ENCODE results near the gene OR51B4. TPM values are rescaled to one million over a fixed set of nuclear protein-coding genes. Genes with fewer than 3 reads are reported as not detected.

Gene OR51B4
- total RNA-seq, 2 experiments from 2014 or later, result not detected

DNA sequence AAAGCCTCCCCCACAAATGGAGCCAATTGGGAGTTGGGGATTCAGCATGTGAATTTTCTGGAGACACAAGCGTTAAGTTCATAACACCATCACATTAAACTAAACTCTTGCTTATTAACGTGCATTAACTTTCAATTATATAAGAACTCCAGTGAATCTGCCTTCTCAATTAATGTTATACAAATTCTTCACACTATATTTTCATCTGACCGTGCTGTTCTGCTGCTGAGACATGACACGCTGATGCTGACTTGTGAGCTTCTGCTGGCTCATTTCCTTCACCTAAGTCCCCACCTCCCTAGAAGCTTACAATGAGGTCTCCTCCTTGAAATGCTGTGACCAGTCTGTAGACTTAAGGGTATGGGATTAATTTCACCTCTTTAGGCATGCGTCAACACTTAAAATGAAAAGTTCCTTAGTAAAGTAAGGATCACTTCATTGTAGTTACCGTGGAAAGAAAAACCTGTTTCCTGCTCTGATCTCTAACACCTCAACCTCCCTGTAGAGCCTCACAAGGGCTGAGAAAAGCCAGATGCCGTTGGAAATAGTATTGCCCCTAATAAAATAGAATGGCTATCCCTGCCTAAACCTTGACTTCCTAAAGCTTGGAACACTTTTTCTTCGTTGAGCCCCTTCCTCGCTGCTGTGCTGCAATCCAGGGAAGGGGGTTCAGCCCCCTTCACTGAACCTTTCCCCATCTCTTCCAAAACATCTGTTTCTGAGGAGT is 49.4 kb downstream of the OR51B4 start:
- Mint-ChIP-seq H3K9me3 (no peaks in the 10 kb centered on the region), H3K4me1 (no peaks in the 10 kb centered on the region), H3K36me3 (no peaks in the 10 kb centered on the region), H3K27ac (no peak overlapping the region), H3K4me3 (no peak overlapping the region), H3K27me3 (peaks cover 4% of the 10 kb centered on the region)
- POLR2A ChIA-PET, result no interaction called here
- DNase-seq (no peak), ATAC-seq (ENCODE audit: low read depth) (no peak)

DNA sequence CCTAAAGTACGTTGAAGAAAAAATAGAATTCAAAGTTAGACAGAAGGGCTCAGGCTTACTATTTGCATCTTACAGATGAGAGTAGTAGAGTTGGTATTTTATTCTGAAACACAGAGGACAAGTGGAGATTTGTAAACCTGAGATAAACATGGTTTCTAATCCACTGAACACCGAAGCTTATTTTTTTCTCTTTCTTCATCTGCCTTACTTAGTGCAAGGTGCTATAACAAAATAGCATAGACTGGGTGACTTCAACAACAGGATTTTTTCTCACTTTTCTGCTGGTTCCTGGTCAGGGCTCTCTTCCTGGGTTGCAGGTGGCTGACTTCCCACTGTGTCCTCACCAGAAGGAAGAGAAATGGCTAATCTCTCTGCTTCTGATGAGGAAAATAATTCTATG is 50.0 kb downstream of the OR51B4 start:
- H3K27me3 Mint-ChIP-seq, result peaks cover 4% of the 10 kb centered on the region
- DNase-seq (no peak), ATAC-seq (ENCODE audit: low read depth) (no peak)
- no peaks in the 10 kb centered on the region for H3K36me3 Mint-ChIP-seq
- H3K4me3 Mint-ChIP-seq, result no peak overlapping the region
- H3K9me3 Mint-ChIP-seq, result no peaks in the 10 kb centered on the region
- no peak overlapping the region for H3K27ac Mint-ChIP-seq
- H3K4me1 Mint-ChIP-seq, result no peaks in the 10 kb centered on the region
- POLR2A ChIA-PET, result no interaction called here

Other genes with a start within 250 kb of the OR51B4 start
- not detected for gene OR52E2, start 242.3 kb downstream of the OR51B4 start, total RNA-seq
- not detected for gene OR52E1, start 232.4 kb downstream of the OR51B4 start, total RNA-seq
- gene OR52A5, start 163.6 kb downstream of the OR51B4 start, total RNA-seq, result not detected
- gene OR52A1, start 147.2 kb downstream of the OR51B4 start, total RNA-seq, result not detected
- gene OR51V1, start 101.3 kb downstream of the OR51B4 start, total RNA-seq, result not detected
- not detected for gene HBB, start 74.9 kb downstream of the OR51B4 start, total RNA-seq
- gene HBD, start 67.5 kb downstream of the OR51B4 start, total RNA-seq, result not detected
- not detected for gene HBG1, start 52.1 kb downstream of the OR51B4 start, total RNA-seq
- not detected for gene HBG2, start 47.2 kb downstream of the OR51B4 start, total RNA-seq
- gene HBE1, start 32.0 kb downstream of the OR51B4 start, total RNA-seq, result not detected
- gene OR51B2, start 22.4 kb upstream of the OR51B4 start, total RNA-seq, result not detected
- not detected for gene OR51B5, start 41.6 kb upstream of the OR51B4 start, total RNA-seq
- gene OR51B6, start 49.6 kb upstream of the OR51B4 start, total RNA-seq, result not detected
- gene OR51M1, start 81.9 kb upstream of the OR51B4 start, total RNA-seq, result not detected
- gene OR51Q1, start 120.2 kb upstream of the OR51B4 start, total RNA-seq, result not detected
- gene OR51I1, start 139.6 kb upstream of the OR51B4 start, total RNA-seq, result not detected
- gene OR51I2, start 147.4 kb upstream of the OR51B4 start, total RNA-seq, result not detected
- gene OR52D1, start 186.7 kb upstream of the OR51B4 start, total RNA-seq, result not detected
- gene UBQLN3, start 208.0 kb upstream of the OR51B4 start, total RNA-seq, result under 1 TPM in 1 of 2 experiments, not detected in 1; 0.17 TPM
- under 1 TPM; 0.30 to 0.60 TPM for gene UBQLNL, start 214.8 kb upstream of the OR51B4 start, total RNA-seq
- gene OR52H1, start 246.6 kb upstream of the OR51B4 start, total RNA-seq, result not detected